Measurements from ENCODE around the gene IFI44L. TPM values are rescaled to one million over a fixed set of nuclear protein-coding genes. Genes with fewer than 3 reads are reported as not detected.
A peak's percentile ranks its signal among the peaks of the same experiment; 100 is the strongest.

The IFI44L gene
- total RNA-seq, 4 donors from 2014 or later: 4.3 to 15.4 (median 9.6) TPM

GRCh38 chr1:78641558-78641957, 21.3 kb downstream of the IFI44L start:
- Histone ChIP-seq H3K36me3 (peaks cover 0 to 6% (median 0%) of the 10 kb centered on the region in 4 donors), H3K27me3 (no peaks in the 10 kb centered on the region), H3K27ac (replicated peaks in 1 of 4) (no peak overlapping the region), H3K4me1 (peaks cover 0 to 3% (median 0%) of the 10 kb centered on the region in 4 donors), H3K4me3 (no peak overlapping the region), H3K9me3 (peaks cover 0 to 8% (median 0%) of the 10 kb centered on the region in 4 donors)
- intact Hi-C loops (cut with DNase I): no loop called here
- no peak for DNase-seq (ENCODE audit: extremely low spot score)
- no peak for TF ChIP-seq POLR2AphosphoS5 (IDR thresholded peaks at IDR 0.05)
- no peak for TF ChIP-seq EP300 (IDR thresholded peaks at IDR 0.05)
- TF ChIP-seq POLR2A (IDR thresholded peaks at IDR 0.05; ENCODE audit: low read depth): no peak
- TF ChIP-seq, protein P1, sequence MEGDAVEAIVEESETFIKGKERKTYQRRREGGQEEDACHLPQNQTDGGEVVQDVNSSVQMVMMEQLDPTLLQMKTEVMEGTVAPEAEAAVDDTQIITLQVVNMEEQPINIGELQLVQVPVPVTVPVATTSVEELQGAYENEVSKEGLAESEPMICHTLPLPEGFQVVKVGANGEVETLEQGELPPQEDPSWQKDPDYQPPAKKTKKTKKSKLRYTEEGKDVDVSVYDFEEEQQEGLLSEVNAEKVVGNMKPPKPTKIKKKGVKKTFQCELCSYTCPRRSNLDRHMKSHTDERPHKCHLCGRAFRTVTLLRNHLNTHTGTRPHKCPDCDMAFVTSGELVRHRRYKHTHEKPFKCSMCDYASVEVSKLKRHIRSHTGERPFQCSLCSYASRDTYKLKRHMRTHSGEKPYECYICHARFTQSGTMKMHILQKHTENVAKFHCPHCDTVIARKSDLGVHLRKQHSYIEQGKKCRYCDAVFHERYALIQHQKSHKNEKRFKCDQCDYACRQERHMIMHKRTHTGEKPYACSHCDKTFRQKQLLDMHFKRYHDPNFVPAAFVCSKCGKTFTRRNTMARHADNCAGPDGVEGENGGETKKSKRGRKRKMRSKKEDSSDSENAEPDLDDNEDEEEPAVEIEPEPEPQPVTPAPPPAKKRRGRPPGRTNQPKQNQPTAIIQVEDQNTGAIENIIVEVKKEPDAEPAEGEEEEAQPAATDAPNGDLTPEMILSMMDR (IDR thresholded peaks at IDR 0.05): no peak
- 93% methylated on average over 4 of the region's 4 CpGs for WGBS

DNA sequence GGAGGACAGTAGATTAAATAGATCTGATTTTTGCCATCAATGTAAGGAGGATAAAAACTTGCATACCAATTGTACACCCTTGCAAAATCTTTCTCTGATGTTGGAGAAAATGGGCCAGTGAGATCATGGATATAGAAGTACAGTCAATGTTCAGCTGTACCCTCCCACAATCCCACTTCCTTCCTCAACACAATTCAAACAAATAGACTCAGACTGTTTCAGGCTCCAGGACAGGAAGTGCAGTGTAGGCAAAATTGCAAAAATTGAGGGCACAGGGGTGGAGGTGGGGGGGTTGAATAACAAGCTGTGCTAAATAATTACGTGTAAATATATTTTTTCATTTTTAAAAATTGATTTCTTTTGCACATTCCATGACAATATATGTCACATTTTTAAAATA, 25.5 kb downstream of the IFI44L start:
- DNase-seq (ENCODE audit: extremely low spot score): no peak
- Histone ChIP-seq H3K27ac (replicated peaks in 1 of 4) (no peak overlapping the region), H3K36me3 (peaks cover 0 to 6% (median 0%) of the 10 kb centered on the region in 4 donors), H3K9me3 (peaks cover 0 to 8% (median 0%) of the 10 kb centered on the region in 4 donors), H3K4me3 (no peak overlapping the region), H3K27me3 (no peaks in the 10 kb centered on the region), H3K4me1 (peaks cover 3 to 11% (median 7%) of the 10 kb centered on the region in 4 donors)
- intact Hi-C loops (cut with DNase I): no loop called here
- TF ChIP-seq EP300 (IDR thresholded peaks at IDR 0.05) (no peak), POLR2A (IDR thresholded peaks at IDR 0.05; ENCODE audit: low read depth) (no peak), POLR2AphosphoS5 (IDR thresholded peaks at IDR 0.05) (no peak)
- TF ChIP-seq, protein P1 (IDR thresholded peaks at IDR 0.05): no peak
- 53% methylated on average over 1 of the region's 1 CpG for WGBS

GRCh38 chr1:78647238-78647637, 27.0 kb downstream of the IFI44L start:
- Histone ChIP-seq H3K4me3 (no peak overlapping the region), H3K36me3 (no peaks in the 10 kb centered on the region), H3K4me1 (peaks cover 3 to 17% (median 7%) of the 10 kb centered on the region in 4 donors), H3K27ac (replicated peaks in 1 of 4) (no peak overlapping the region), H3K9me3 (peaks cover 0 to 8% (median 0%) of the 10 kb centered on the region in 4 donors), H3K27me3 (no peaks in the 10 kb centered on the region)
- DNase-seq (ENCODE audit: extremely low spot score): no peak
- intact Hi-C loops (cut with DNase I): no loop called here
- TF ChIP-seq EP300 (IDR thresholded peaks at IDR 0.05) (no peak), POLR2A (IDR thresholded peaks at IDR 0.05; ENCODE audit: low read depth) (no peak), POLR2AphosphoS5 (IDR thresholded peaks at IDR 0.05) (no peak)
- TF ChIP-seq, protein P1 (IDR thresholded peaks at IDR 0.05): no peak
- no CpG with 5 or more reads among the region's 1 CpG for WGBS

- intact Hi-C loops (cut with DNase I): no loop called here
Measured at GRCh38 chr1:78649628-78650027, 29.4 kb downstream of the IFI44L start, which contains the start of gene IFI44. Gene IFI44 (plus strand): TSS chr1:78649831. CDS start chr1:78650196, 365 bp downstream.

More at GRCh38 chr1:78649628-78650027, 29.4 kb downstream of the IFI44L start, which contains the start of gene IFI44:
- no peaks in the 10 kb centered on the region for H3K9me3 ChIP-seq
- peak within 1 kb of the TSS; percentile 44 to 61 (median 52) for H3K27ac ChIP-seq (replicated peaks in 1 of 4)
- H3K27me3 ChIP-seq: no peaks in the 10 kb centered on the region
- peaks cover 3 to 20% (median 7%) of the 10 kb centered on the region in 4 donors for H3K4me1 ChIP-seq
- peak within 1 kb of the TSS; percentile 39 to 53 (median 42) for H3K4me3 ChIP-seq
- TF ChIP-seq, protein P1 (IDR thresholded peaks at IDR 0.05): no peak
- TF ChIP-seq POLR2A (IDR thresholded peaks at IDR 0.05; ENCODE audit: low read depth) (no peak), POLR2AphosphoS5 (IDR thresholded peaks at IDR 0.05) (peak; percentile 65 to 82)
- H3K36me3 ChIP-seq: peaks cover 0 to under 1% (median 0%) of the 10 kb centered on the region in 4 donors
- DNase-seq (ENCODE audit: extremely low spot score): no peak
